Mesendoderm (in vitro differentiated cells): ENCODE measurements around the gene PRDM16.

Source experiments
- DNase-seq: peaks from one replicate; pipeline ENCODE4 v3.0.0; 2013
- H2AK5ac ChIP-seq: 2 replicates; pipeline ENCODE4 v1.6.1; 2013; ENCODE audit warnings: low read length, inconsistent platforms
- H2BK120ac ChIP-seq: 2 replicates; pipeline ENCODE4 v1.6.1; 2013; ENCODE audit warnings: low read depth, mild to moderate bottlenecking, low read length, moderate library complexity, mixed read lengths
- H2BK15ac ChIP-seq: replicated peaks from 2 replicates; pipeline ENCODE4 v1.6.1; 2013; ENCODE audit warnings: low read depth, mild to moderate bottlenecking, moderate library complexity
- H2BK5ac ChIP-seq: 2 replicates; pipeline ENCODE4 v1.6.1; 2013; ENCODE audit warnings: low read length, inconsistent platforms
- H3K18ac ChIP-seq: 2 replicates; pipeline ENCODE4 v1.6.1; 2013; ENCODE audit warnings: mild to moderate bottlenecking, low read length, mixed read lengths
- H3K23ac ChIP-seq: one replicate; pipeline ENCODE4 v1.6.1; 2013; ENCODE audit warnings: low read length
- H3K27ac ChIP-seq: 2 replicates; pipeline ENCODE4 v1.5.1; 2013; ENCODE audit warnings: low read depth, mild to moderate bottlenecking, inconsistent platforms, low read length, moderate library complexity
- H3K27me3 ChIP-seq: 2 replicates; pipeline ENCODE4 v1.6.1; 2013; ENCODE audit warnings: low read length, control low read depth, mild to moderate bottlenecking, inconsistent platforms; ENCODE audit not compliant: insufficient read depth, poor library complexity
- H3K36me3 ChIP-seq: 2 replicates; pipeline ENCODE4 v1.6.1; 2013; ENCODE audit warnings: low read length, inconsistent platforms; ENCODE audit not compliant: control insufficient read depth, insufficient read depth
- H3K4ac ChIP-seq: one replicate; pipeline ENCODE4 v1.6.1; 2013; ENCODE audit warnings: low read depth, mild to moderate bottlenecking, low read length, moderate library complexity
- H3K4me1 ChIP-seq: 2 replicates; pipeline ENCODE4 v1.6.1; 2013; ENCODE audit warnings: low read depth, low read length, inconsistent platforms; ENCODE audit not compliant: control insufficient read depth
- H3K4me2 ChIP-seq: 2 replicates; pipeline ENCODE4 v1.6.1; 2013; ENCODE audit warnings: low read length
- H3K4me3 ChIP-seq: 2 replicates; pipeline ENCODE4 v1.5.1; 2013; ENCODE audit warnings: mild to moderate bottlenecking, low read length
- H3K56ac ChIP-seq: one replicate; pipeline ENCODE4 v1.6.1; 2013; ENCODE audit warnings: low read length
- H3K79me1 ChIP-seq: 2 replicates; pipeline ENCODE4 v1.6.1; 2013; ENCODE audit warnings: low read length, inconsistent platforms
- H3K79me2 ChIP-seq: 2 replicates; pipeline ENCODE4 v1.6.1; 2013; ENCODE audit warnings: mild to moderate bottlenecking, low read length; ENCODE audit not compliant: control insufficient read depth, insufficient read depth
- H3K9ac ChIP-seq: 2 replicates; pipeline ENCODE4 v1.6.1; 2013; ENCODE audit warnings: low read length, inconsistent platforms
- H4K5ac ChIP-seq: one replicate; pipeline ENCODE4 v1.6.1; 2013; ENCODE audit warnings: low read length
- H4K8ac ChIP-seq: one replicate; pipeline ENCODE4 v1.6.1; 2013; ENCODE audit warnings: low read depth, mild to moderate bottlenecking, control low read depth, low read length, moderate library complexity
- WGBS: extraction: QIAGEN DNeasy Blood & Tissue Kit; methylation state at CpG from one replicate; pipeline ENCODE4 v1.1.7; 2013; ENCODE audit warnings: low lambda C conversion rate, missing lambda C conversion rate; ENCODE audit not compliant: insufficient coverage; ENCODE audit errors: extremely low coverage; 5-methylcytosine and 5-hydroxymethylcytosine counted together

Gene PRDM16

GRCh38 chr1:3138623-3139151 is 69.7 kb downstream of the PRDM16 start:
- H3K23ac ChIP-seq: no peak overlapping the region
- H3K18ac ChIP-seq: no peak overlapping the region
- no peak overlapping the region for H3K27ac ChIP-seq
- no peak overlapping the region for H4K5ac ChIP-seq
- DNase-seq: no peak
- no peak overlapping the region for H4K8ac ChIP-seq
- no peak overlapping the region for H3K56ac ChIP-seq
- H2BK5ac ChIP-seq: no peak overlapping the region
- no peak overlapping the region for H3K4ac ChIP-seq
- no peak overlapping the region for H3K4me3 ChIP-seq
- H2AK5ac ChIP-seq: no peak overlapping the region
- no peaks in the 10 kb centered on the region for H3K4me1 ChIP-seq
- H3K36me3 ChIP-seq: no peaks in the 10 kb centered on the region
- no peak overlapping the region for H3K9ac ChIP-seq
- H2BK120ac ChIP-seq: no peak overlapping the region
- WGBS: no CpG with 5 or more reads among the region's 18 CpGs
- H3K79me1 ChIP-seq: no peaks in the 10 kb centered on the region
- no peaks in the 10 kb centered on the region for H3K27me3 ChIP-seq
- H3K79me2 ChIP-seq: no peaks in the 10 kb centered on the region
- no peak overlapping the region for H2BK15ac ChIP-seq
- no peak overlapping the region for H3K4me2 ChIP-seq

- H3K18ac ChIP-seq: no peak overlapping the region
- no peak overlapping the region for H3K4me3 ChIP-seq
- no peak for DNase-seq
Observed at GRCh38 chr1:3139451-3139852, 70.4 kb downstream of the PRDM16 start.

GRCh38 chr1:3139871-3140361 is 70.9 kb downstream of the PRDM16 start:
- WGBS: no CpG with 5 or more reads among the region's 26 CpGs
- no peak overlapping the region for H3K4me3 ChIP-seq
- H3K27ac ChIP-seq: no peak overlapping the region

More at GRCh38 chr1:3139451-3139852, 70.4 kb downstream of the PRDM16 start:
- H3K79me1 ChIP-seq: no peaks in the 10 kb centered on the region
- H3K23ac ChIP-seq: no peak overlapping the region
- H2BK5ac ChIP-seq: no peak overlapping the region
- H3K9ac ChIP-seq: no peak overlapping the region
- no peaks in the 10 kb centered on the region for H3K4me1 ChIP-seq
- WGBS: no CpG with 5 or more reads among the region's 16 CpGs
- no peak overlapping the region for H4K8ac ChIP-seq
- H4K5ac ChIP-seq: no peak overlapping the region
- no peaks in the 10 kb centered on the region for H3K36me3 ChIP-seq
- no peaks in the 10 kb centered on the region for H3K27me3 ChIP-seq
- H3K56ac ChIP-seq: no peak overlapping the region
- H2AK5ac ChIP-seq: no peak overlapping the region
- no peak overlapping the region for H2BK120ac ChIP-seq
- no peaks in the 10 kb centered on the region for H3K79me2 ChIP-seq
- no peak overlapping the region for H2BK15ac ChIP-seq
- H3K4me2 ChIP-seq: no peak overlapping the region
- H3K27ac ChIP-seq: no peak overlapping the region
- no peak overlapping the region for H3K4ac ChIP-seq

GRCh38 chr1:3140437-3140836 is 71.4 kb downstream of the PRDM16 start:
- no CpG with 5 or more reads among the region's 19 CpGs for WGBS

More at GRCh38 chr1:3139871-3140361, 70.9 kb downstream of the PRDM16 start:
- H3K4me1 ChIP-seq: no peaks in the 10 kb centered on the region
- DNase-seq: no peak
- no peak overlapping the region for H3K18ac ChIP-seq
- H2BK120ac ChIP-seq: no peak overlapping the region
- H3K23ac ChIP-seq: no peak overlapping the region
- no peaks in the 10 kb centered on the region for H3K36me3 ChIP-seq
- no peak overlapping the region for H2AK5ac ChIP-seq
- H2BK5ac ChIP-seq: no peak overlapping the region
- no peaks in the 10 kb centered on the region for H3K79me2 ChIP-seq
- H2BK15ac ChIP-seq: no peak overlapping the region
- no peak overlapping the region for H3K9ac ChIP-seq
- no peak overlapping the region for H3K4ac ChIP-seq
- no peak overlapping the region for H4K8ac ChIP-seq
- H3K79me1 ChIP-seq: no peaks in the 10 kb centered on the region
- no peak overlapping the region for H3K56ac ChIP-seq
- no peaks in the 10 kb centered on the region for H3K27me3 ChIP-seq
- no peak overlapping the region for H3K4me2 ChIP-seq
- no peak overlapping the region for H4K5ac ChIP-seq

GRCh38 chr1:3141129-3141528 is 72.1 kb downstream of the PRDM16 start:
- Histone ChIP-seq H3K4ac (no peak overlapping the region), H3K4me3 (no peak overlapping the region), H3K23ac (no peak overlapping the region), H4K5ac (no peak overlapping the region), H3K27ac (no peak overlapping the region), H3K79me2 (no peaks in the 10 kb centered on the region), H3K27me3 (no peaks in the 10 kb centered on the region), H2AK5ac (no peak overlapping the region), H2BK5ac (no peak overlapping the region), H3K4me2 (no peak overlapping the region), H3K4me1 (no peaks in the 10 kb centered on the region), H4K8ac (no peak overlapping the region), H3K79me1 (no peaks in the 10 kb centered on the region), H3K56ac (no peak overlapping the region), H2BK120ac (no peak overlapping the region), H3K36me3 (no peaks in the 10 kb centered on the region), H3K18ac (no peak overlapping the region), H2BK15ac (no peak overlapping the region), H3K9ac (no peak overlapping the region)
- DNase-seq: no peak
- no CpG with 5 or more reads among the region's 13 CpGs for WGBS

More at GRCh38 chr1:3140437-3140836, 71.4 kb downstream of the PRDM16 start:
- Histone ChIP-seq H4K5ac (no peak overlapping the region), H3K56ac (no peak overlapping the region), H3K4me2 (no peak overlapping the region), H3K27ac (no peak overlapping the region), H3K79me1 (no peaks in the 10 kb centered on the region), H3K9ac (no peak overlapping the region), H2BK120ac (no peak overlapping the region), H4K8ac (no peak overlapping the region), H3K79me2 (no peaks in the 10 kb centered on the region), H2BK15ac (no peak overlapping the region), H3K4ac (no peak overlapping the region), H3K4me1 (no peaks in the 10 kb centered on the region), H3K18ac (no peak overlapping the region), H3K23ac (no peak overlapping the region), H2BK5ac (no peak overlapping the region), H3K27me3 (no peaks in the 10 kb centered on the region), H3K36me3 (no peaks in the 10 kb centered on the region), H2AK5ac (no peak overlapping the region), H3K4me3 (no peak overlapping the region)
- no peak for DNase-seq

GRCh38 chr1:3141836-3142235 is 72.8 kb downstream of the PRDM16 start:
- Histone ChIP-seq H3K27me3 (no peaks in the 10 kb centered on the region), H3K4me2 (no peak overlapping the region), H3K4me3 (no peak overlapping the region), H3K4ac (no peak overlapping the region), H3K23ac (no peak overlapping the region), H3K36me3 (no peaks in the 10 kb centered on the region), H2BK120ac (no peak overlapping the region), H2BK15ac (no peak overlapping the region), H3K4me1 (no peaks in the 10 kb centered on the region), H2AK5ac (no peak overlapping the region), H3K79me2 (no peaks in the 10 kb centered on the region), H3K79me1 (no peaks in the 10 kb centered on the region), H3K56ac (no peak overlapping the region), H4K5ac (no peak overlapping the region), H3K27ac (no peak overlapping the region), H3K18ac (no peak overlapping the region), H3K9ac (no peak overlapping the region), H4K8ac (no peak overlapping the region), H2BK5ac (no peak overlapping the region)
- no peak for DNase-seq
- no CpG with 5 or more reads among the region's 21 CpGs for WGBS
